ENCODE results near the gene CLCN6.

The CLCN6 gene

DNA sequence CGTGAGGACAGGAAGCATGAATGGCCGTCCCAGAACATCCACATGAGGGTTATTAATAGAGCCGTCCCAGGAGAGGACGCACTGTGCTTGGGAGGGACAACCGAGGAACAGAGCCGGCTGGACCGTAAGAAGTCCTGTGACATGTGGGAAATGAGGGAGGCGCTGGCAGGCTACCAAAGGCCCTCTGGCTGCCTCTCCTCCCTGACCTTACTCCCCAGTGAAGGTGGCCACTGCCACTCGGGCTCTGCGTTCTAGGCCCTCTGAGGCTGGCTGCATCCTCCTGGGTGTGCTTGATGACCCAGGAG, 68.2 kb downstream of the CLCN6 start:
- TF ChIP-seq YY1 (IDR thresholded peaks at IDR 0.05; ENCODE audit: low read depth), result no peak
- TF ChIP-seq, protein P1, sequence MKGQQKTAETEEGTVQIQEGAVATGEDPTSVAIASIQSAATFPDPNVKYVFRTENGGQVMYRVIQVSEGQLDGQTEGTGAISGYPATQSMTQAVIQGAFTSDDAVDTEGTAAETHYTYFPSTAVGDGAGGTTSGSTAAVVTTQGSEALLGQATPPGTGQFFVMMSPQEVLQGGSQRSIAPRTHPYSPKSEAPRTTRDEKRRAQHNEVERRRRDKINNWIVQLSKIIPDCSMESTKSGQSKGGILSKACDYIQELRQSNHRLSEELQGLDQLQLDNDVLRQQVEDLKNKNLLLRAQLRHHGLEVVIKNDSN (IDR thresholded peaks at IDR 0.05), result no peak
- no peak for TF ChIP-seq RAD21 (IDR thresholded peaks at IDR 0.05; ENCODE audit: low read depth)
- TF ChIP-seq TAF1 (IDR thresholded peaks at IDR 0.05; ENCODE audit: low read depth), result no peak
- TF ChIP-seq TEAD4 (IDR thresholded peaks at IDR 0.05), result no peak
- TF ChIP-seq ZBTB7A (IDR thresholded peaks at IDR 0.05; ENCODE audit: low read depth), result no peak
- TF ChIP-seq EGR1 (IDR thresholded peaks at IDR 0.05), result no peak
- TF ChIP-seq FOXM1 (IDR thresholded peaks at IDR 0.05; ENCODE audit: borderline replicate concordance, low read depth), result no peak
- TF ChIP-seq CEBPB (IDR thresholded peaks at IDR 0.05), result no peak

DNA sequence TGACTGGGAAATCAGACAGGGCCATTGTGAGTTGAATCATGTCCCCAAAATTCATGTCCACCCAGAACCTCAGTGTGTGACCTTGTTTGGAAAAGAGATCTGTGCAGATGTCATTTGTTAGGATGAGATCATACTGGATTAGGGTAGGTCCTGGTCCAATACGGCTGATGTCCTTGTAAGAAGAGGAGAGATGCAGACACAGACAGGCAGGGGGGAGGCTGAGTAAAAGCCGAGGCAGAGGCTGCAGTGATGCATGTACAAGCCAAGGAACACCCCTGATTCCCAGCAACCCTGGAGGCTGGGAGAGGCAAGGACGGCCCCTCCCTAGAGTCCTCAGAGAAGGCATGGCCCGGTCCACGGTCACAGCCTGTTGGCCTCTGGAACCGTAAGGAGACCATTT, 68.6 kb downstream of the CLCN6 start:
- TF ChIP-seq EGR1 (IDR thresholded peaks at IDR 0.05) (no peak), RAD21 (IDR thresholded peaks at IDR 0.05; ENCODE audit: low read depth) (no peak), FOXM1 (IDR thresholded peaks at IDR 0.05; ENCODE audit: borderline replicate concordance, low read depth) (no peak), TCF12 (IDR thresholded peaks at IDR 0.05; ENCODE audit: low read depth) (no peak), TEAD4 (IDR thresholded peaks at IDR 0.05) (no peak), NFIC (IDR thresholded peaks at IDR 0.05) (no peak), EP300 (IDR thresholded peaks at IDR 0.05; ENCODE audit: borderline replicate concordance) (no peak), TAF1 (IDR thresholded peaks at IDR 0.05; ENCODE audit: low read depth) (no peak), ZBTB7A (IDR thresholded peaks at IDR 0.05; ENCODE audit: low read depth) (no peak), CREB1 (IDR thresholded peaks at IDR 0.05; ENCODE audit: low read depth) (no peak), YY1 (IDR thresholded peaks at IDR 0.05; ENCODE audit: low read depth) (no peak), CEBPB (IDR thresholded peaks at IDR 0.05) (no peak)
- TF ChIP-seq, protein P2, sequence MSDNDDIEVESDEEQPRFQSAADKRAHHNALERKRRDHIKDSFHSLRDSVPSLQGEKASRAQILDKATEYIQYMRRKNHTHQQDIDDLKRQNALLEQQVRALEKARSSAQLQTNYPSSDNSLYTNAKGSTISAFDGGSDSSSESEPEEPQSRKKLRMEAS (IDR thresholded peaks at IDR 0.05), result no peak
- TF ChIP-seq, protein P3, sequence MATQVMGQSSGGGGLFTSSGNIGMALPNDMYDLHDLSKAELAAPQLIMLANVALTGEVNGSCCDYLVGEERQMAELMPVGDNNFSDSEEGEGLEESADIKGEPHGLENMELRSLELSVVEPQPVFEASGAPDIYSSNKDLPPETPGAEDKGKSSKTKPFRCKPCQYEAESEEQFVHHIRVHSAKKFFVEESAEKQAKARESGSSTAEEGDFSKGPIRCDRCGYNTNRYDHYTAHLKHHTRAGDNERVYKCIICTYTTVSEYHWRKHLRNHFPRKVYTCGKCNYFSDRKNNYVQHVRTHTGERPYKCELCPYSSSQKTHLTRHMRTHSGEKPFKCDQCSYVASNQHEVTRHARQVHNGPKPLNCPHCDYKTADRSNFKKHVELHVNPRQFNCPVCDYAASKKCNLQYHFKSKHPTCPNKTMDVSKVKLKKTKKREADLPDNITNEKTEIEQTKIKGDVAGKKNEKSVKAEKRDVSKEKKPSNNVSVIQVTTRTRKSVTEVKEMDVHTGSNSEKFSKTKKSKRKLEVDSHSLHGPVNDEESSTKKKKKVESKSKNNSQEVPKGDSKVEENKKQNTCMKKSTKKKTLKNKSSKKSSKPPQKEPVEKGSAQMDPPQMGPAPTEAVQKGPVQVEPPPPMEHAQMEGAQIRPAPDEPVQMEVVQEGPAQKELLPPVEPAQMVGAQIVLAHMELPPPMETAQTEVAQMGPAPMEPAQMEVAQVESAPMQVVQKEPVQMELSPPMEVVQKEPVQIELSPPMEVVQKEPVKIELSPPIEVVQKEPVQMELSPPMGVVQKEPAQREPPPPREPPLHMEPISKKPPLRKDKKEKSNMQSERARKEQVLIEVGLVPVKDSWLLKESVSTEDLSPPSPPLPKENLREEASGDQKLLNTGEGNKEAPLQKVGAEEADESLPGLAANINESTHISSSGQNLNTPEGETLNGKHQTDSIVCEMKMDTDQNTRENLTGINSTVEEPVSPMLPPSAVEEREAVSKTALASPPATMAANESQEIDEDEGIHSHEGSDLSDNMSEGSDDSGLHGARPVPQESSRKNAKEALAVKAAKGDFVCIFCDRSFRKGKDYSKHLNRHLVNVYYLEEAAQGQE (IDR thresholded peaks at IDR 0.05; ENCODE audit: low read depth), result no peak

DNA sequence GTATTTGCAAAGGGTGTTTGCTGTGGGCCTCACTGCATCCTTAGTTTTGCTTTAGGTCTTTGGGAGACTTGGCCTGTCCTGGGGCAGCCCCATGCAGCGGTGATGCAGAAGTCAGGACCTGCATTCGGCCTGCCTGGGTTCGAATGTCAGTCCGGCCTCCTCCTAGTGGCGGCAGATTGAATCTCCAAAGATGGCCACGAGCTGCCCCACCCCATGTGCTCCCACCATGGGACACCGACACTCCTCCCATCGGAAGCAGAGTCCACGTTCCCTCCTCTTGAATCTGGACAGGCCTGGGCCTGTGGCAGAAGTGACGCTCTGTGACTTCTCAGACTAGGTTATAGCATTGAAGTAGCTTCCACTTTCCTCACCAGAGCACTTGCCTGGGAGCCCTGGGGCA, 69.1 kb downstream of the CLCN6 start:
- TF ChIP-seq EP300 (IDR thresholded peaks at IDR 0.05; ENCODE audit: borderline replicate concordance), result no peak
- TF ChIP-seq EGR1 (IDR thresholded peaks at IDR 0.05), result no peak
- TF ChIP-seq TEAD4 (IDR thresholded peaks at IDR 0.05), result no peak
- TF ChIP-seq, protein P1 (IDR thresholded peaks at IDR 0.05), result no peak
- TF ChIP-seq FOXM1 (IDR thresholded peaks at IDR 0.05; ENCODE audit: borderline replicate concordance, low read depth), result no peak
- TF ChIP-seq RAD21 (IDR thresholded peaks at IDR 0.05; ENCODE audit: low read depth), result no peak

DNA sequence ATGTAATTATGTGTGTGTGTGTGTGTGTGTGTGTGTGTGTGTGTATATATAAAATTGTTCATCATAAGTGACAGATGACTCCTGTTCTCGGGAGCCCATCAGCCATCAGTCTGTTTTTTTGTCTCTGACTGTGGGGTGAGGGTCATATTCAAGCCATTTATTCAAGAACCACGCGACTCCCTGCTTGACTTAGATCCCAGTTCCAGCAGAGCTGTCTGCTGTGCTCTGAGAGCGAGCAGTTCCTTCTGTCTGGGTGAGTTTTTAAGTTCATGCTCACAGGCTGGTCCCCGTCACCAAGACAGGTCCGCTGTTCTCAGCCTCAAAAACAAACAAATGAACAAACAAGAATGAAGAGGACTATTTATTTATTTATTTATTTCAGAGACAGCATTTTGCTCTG, 71.1 kb downstream of the CLCN6 start:
- TF ChIP-seq YY1 (IDR thresholded peaks at IDR 0.05; ENCODE audit: low read depth) (no peak), NFIC (IDR thresholded peaks at IDR 0.05) (no peak), TEAD4 (IDR thresholded peaks at IDR 0.05) (no peak), TCF12 (IDR thresholded peaks at IDR 0.05; ENCODE audit: low read depth) (no peak), FOXM1 (IDR thresholded peaks at IDR 0.05; ENCODE audit: borderline replicate concordance, low read depth) (no peak), RAD21 (IDR thresholded peaks at IDR 0.05; ENCODE audit: low read depth) (no peak), CEBPB (IDR thresholded peaks at IDR 0.05) (no peak), ZBTB7A (IDR thresholded peaks at IDR 0.05; ENCODE audit: low read depth) (no peak), EGR1 (IDR thresholded peaks at IDR 0.05) (no peak), TAF1 (IDR thresholded peaks at IDR 0.05; ENCODE audit: low read depth) (no peak), EP300 (IDR thresholded peaks at IDR 0.05; ENCODE audit: borderline replicate concordance) (no peak)
- TF ChIP-seq, protein P1 (IDR thresholded peaks at IDR 0.05), result no peak
- TF ChIP-seq, protein P2 (IDR thresholded peaks at IDR 0.05), result no peak
- TF ChIP-seq, protein P3 (IDR thresholded peaks at IDR 0.05; ENCODE audit: low read depth), result no peak

DNA sequence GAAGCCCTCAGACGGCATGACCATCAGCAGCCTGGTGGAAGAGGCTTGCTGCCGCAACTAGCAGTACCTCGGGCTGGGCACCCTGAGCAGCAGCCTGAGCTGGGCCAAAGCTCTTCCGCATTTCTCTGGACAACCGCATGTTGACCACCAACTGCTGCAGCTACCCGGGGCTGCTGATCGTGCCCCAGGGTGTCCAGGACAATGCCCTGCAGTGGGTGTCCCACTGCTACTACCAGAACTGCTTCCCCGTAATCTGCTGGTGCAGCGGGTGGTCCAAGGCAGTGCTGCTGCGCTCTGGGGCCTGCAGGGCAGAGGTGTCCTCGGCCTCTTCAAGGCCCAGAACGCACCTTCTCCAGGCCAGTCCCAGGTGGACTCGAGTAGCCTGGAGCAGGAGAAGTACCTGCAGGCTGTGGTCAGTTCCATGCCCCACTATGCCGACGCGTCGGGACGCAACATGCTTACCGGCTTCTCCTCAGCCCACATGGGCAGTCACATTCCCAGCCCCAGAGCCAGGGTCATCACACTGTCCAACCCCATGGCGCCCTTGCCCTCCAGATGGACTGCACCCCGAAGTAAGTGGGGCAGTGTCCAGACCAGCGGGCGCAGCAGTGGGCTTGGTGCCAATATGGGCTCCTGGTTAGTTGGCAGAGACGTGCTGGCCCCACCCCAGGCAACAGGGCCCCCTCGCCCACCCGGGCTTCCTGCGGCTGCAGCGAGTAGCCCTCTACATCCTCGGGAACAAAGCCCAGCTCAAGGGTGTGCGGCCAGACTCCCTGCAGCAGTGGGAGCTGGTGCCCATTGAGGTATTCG, 72.3 kb downstream of the CLCN6 start:
- TF ChIP-seq FOXM1 (IDR thresholded peaks at IDR 0.05; ENCODE audit: borderline replicate concordance, low read depth), result no peak

DNA sequence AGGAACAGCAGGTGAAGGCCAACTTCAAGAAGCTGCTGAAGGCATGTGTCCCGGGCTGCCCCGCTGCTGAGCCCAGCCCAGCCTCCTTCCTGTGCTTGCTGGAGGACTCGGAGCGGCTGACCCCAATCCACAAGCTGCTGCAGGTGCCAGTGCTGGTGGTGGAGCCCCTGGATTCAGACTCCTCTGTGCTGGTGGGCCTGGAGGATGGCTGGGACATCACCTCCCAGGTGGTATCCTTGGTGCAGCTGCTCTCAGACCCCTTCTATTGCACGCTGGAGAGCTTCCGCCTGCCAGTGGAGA, 72.8 kb downstream of the CLCN6 start:
- TF ChIP-seq EP300 (IDR thresholded peaks at IDR 0.05; ENCODE audit: borderline replicate concordance), result no peak
- TF ChIP-seq, protein P2 (IDR thresholded peaks at IDR 0.05), result no peak
- no peak for TF ChIP-seq CREB1 (IDR thresholded peaks at IDR 0.05; ENCODE audit: low read depth)
- no peak for TF ChIP-seq ZBTB7A (IDR thresholded peaks at IDR 0.05; ENCODE audit: low read depth)
- TF ChIP-seq TEAD4 (IDR thresholded peaks at IDR 0.05), result no peak
- no peak for TF ChIP-seq YY1 (IDR thresholded peaks at IDR 0.05; ENCODE audit: low read depth)
- no peak for TF ChIP-seq FOXM1 (IDR thresholded peaks at IDR 0.05; ENCODE audit: borderline replicate concordance, low read depth)
- TF ChIP-seq, protein P3 (IDR thresholded peaks at IDR 0.05; ENCODE audit: low read depth), result no peak
- no peak for TF ChIP-seq RAD21 (IDR thresholded peaks at IDR 0.05; ENCODE audit: low read depth)
- TF ChIP-seq, protein P1 (IDR thresholded peaks at IDR 0.05), result no peak
- no peak for TF ChIP-seq TCF12 (IDR thresholded peaks at IDR 0.05; ENCODE audit: low read depth)
- TF ChIP-seq NFIC (IDR thresholded peaks at IDR 0.05), result no peak

Data from Ishikawa (cell line).